Activated naive CD4-positive, alpha-beta T cell (primary cell): Measurements from ENCODE around the gene GOLGA5.

ENCODE experiments used
- DNase-seq, 4 experiments: peaks; one replicate each; lab custom pipeline; 2025; lab: John Stamatoyannopoulos, UW

The GOLGA5 gene

DNA sequence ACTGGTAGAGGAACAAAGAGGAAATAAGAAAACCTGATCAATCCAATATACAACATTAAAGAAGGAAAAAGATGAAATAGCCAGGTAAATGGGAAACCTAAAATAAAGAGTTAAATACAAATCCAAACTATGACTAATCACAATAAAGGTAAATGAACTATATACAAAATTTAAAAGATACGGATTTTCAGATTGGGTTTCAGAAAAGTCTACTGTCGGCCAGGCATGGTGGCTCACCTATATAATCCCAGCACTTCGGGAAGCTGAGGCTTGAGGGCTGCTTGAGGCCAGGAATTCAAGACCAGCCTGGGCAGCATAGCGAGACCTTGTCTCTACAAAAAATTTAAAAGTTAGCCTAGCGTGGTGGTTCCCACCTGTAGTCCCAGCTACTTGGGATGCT is 89.0 kb downstream of the GOLGA5 start:
- no peak for DNase-seq

DNA sequence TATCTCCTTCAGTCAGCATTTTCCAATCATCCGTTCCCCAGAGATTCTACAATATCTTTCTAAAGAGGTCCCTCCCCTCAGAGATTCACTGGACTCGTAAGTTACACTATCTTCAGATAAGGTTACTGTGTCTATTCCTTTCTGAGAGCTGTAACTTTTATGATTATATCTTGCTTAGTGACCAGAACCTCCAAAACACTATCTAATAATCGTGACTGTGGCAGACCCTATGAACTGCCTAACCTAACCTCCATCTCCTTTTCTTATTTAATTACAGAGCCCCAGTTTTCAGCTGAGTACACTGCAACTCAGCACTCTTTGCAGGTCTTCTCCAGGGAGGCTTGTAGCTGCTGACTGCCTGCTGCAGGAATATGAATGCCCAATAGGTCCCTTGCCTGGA is 90.3 kb downstream of the GOLGA5 start:
- no peak for DNase-seq

DNA sequence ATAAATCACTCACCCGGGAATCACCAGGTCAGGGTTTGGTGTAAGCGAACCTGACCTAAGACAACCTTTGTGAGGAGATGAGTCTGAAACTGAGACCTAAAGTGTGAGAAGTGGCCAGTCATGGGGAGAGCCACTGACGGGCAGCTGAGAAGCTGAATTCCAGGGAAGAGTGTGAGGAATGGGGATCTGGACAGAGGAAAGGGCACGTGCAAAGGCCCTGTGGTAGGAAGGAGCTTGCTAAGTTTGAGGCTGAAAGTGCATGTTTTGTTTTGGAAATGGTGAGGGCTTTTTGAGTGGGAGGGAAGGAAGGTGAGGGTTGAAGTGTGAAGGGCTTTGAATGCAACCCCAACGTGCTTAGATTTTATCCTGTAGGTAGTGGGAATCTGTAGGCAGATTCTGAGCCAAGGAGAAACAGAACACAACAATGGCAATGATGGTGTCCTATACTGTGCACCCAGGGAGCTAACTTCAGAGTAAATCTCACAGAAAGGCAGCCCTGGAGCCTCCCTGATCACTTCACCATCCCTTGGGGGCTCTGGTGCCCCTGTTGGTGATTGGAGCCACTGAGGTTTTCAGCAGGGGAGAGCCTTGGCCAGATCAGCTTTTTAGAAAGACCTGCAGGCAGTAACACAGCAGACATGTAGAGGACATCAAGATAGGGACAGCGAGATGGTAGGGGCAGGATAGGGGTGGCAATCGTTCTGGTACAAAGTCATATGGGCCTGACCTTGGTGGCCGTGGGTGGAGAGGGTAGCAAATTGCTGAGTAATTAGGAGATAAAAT is 91.4 kb downstream of the GOLGA5 start:
- no peak for DNase-seq

DNA sequence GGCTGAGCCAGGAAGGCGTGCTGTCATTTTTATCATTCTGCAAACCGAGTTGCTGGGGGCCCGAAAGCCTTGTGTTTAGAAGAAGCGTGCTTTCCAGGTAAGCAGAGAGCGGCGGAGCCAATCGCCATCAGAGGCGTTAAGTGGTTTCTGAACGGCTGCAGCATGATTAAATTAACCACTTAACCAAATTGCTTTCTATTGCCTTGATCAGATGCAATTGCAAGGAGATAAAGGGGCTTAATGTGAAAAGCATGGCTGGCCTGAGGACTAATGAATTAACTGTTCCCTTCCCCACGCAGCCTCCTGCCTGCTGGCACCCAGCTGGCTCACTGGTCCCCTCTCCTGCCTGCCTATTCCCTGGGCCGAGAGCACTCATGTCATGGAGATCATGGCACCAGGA is 92.2 kb downstream of the GOLGA5 start:
- DNase-seq: no peak

DNA sequence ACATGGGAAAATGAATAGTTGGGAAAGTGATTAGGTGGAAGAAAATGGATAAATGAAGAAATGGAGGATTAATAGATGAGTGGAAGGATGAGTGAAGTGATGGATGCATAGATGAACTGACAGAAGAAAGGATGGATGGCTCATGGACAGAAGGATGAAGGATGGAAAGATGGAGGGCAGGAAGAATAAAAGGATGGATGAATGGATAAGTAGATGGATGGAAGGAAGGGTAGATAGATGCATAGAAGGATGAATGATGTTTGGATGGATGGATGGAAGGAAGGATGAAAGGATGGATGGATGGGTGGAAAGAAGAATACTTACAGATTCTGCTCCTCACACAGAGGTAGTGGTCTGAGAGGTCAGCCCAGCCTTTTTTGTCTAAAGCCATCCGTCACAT is 93.1 kb downstream of the GOLGA5 start:
- no peak for DNase-seq

DNA sequence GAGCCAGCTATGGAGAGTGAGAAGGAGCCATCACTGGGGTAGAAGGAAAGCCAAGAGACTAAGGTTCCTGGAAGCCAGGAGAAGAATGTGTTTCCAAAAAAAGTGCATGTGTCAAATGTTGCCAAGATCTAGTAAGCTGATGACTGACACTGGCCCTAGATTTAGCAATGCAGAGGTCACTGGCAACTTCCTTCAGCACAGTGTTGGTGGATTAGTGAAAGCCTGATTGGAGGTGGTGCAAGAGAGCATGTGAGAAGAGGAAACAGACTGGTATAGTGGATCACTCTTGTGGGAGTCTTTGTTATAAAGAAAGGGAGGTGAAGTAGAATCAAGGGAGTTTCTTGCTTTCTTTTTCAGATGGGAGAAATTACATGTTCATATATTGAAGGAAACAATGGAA is 94.8 kb downstream of the GOLGA5 start:
- DNase-seq: no peak
